T-helper 22 cell (primary cell): ENCODE data around the gene NGFR.
"Not testable (repeated sequence)": the region's sequence is repeated elsewhere in the genome, so short reads cannot be mapped to it uniquely, and the experiment has no call there.

Experiments used
- DNase-seq: peaks from one replicate; pipeline ENCODE4 v3.0.0-alpha.2; 2020; ENCODE audit warnings: low read depth

The NGFR gene

GRCh38 chr17:49496867-49497147, 1.7 kb downstream of the NGFR start:
- DNase-seq = no peak

GRCh38 chr17:49497148-49498028, 2.3 kb downstream of the NGFR start:
- no peak for DNase-seq

GRCh38 chr17:49498029-49498615, 3.0 kb downstream of the NGFR start:
- no peak for DNase-seq

- DNase-seq = no peak
Observed at GRCh38 chr17:49501496-49501895, 6.4 kb downstream of the NGFR start.

GRCh38 chr17:49502254-49502653, 7.2 kb downstream of the NGFR start:
- DNase-seq = no peak

- not testable (repeated sequence) for DNase-seq
Observed at GRCh38 chr17:49502680-49503079, 7.6 kb downstream of the NGFR start.

- no peak for DNase-seq
Observed at GRCh38 chr17:49504369-49504768, 9.3 kb downstream of the NGFR start.

- no peak for DNase-seq
Observed at GRCh38 chr17:49505854-49506253, 10.8 kb downstream of the NGFR start.

GRCh38 chr17:49506282-49506681, 11.2 kb downstream of the NGFR start:
- DNase-seq = no peak

GRCh38 chr17:49508061-49508865, 13.2 kb downstream of the NGFR start:
- no peak for DNase-seq

- DNase-seq = no peak
Observed at GRCh38 chr17:49508866-49509587, 13.9 kb downstream of the NGFR start.

- DNase-seq = no peak
Observed at GRCh38 chr17:49509588-49509917, 14.5 kb downstream of the NGFR start.

- no peak for DNase-seq
Observed at GRCh38 chr17:49510059-49510719, 15.1 kb downstream of the NGFR start.

GRCh38 chr17:49510720-49511110, 15.6 kb downstream of the NGFR start:
- no peak for DNase-seq

GRCh38 chr17:49511810-49512209, 16.7 kb downstream of the NGFR start:
- no peak for DNase-seq

GRCh38 chr17:49512296-49513043, 17.4 kb downstream of the NGFR start:
- DNase-seq = no peak

- DNase-seq = no peak
Observed at GRCh38 chr17:49513044-49513395, 17.9 kb downstream of the NGFR start.

GRCh38 chr17:49513641-49514040, 18.5 kb downstream of the NGFR start:
- DNase-seq = no peak

- DNase-seq = no peak
Observed at GRCh38 chr17:49514071-49514721, 19.1 kb downstream of the NGFR start.

GRCh38 chr17:49515196-49515770, 20.2 kb downstream of the NGFR start:
- DNase-seq = no peak
